HL-60/S4 treated with phorbol 12-myristate 13-acetate at 8.2 ng/mL for 4 days and 3 days (cell line): Measurements from ENCODE around the gene DENND5B.
"Not testable (repeated sequence)": the region's sequence is repeated elsewhere in the genome, so short reads cannot be mapped to it uniquely, and the experiment has no call there.

Experiments
- in situ Hi-C: fragments of 300-500 bp; cut with MboI; formaldehyde crosslinking; loops from 2 replicates; pipeline ENCODE4 v1.15.0; 2022; ENCODE audit warnings: low sequenced_read_pairs

The DENND5B gene

GRCh38 chr12:31390991-31391390 lies 199.9 kb downstream of the DENND5B start:
- in situ Hi-C loops: no loop called here

GRCh38 chr12:31388713-31389112 lies 202.2 kb downstream of the DENND5B start:
- in situ Hi-C loops: no loop called here

GRCh38 chr12:31387466-31387865 lies 203.5 kb downstream of the DENND5B start:
- in situ Hi-C loops: no loop called here

- in situ Hi-C loops: no loop called here
Measured at GRCh38 chr12:31387011-31387410, 203.9 kb downstream of the DENND5B start.

GRCh38 chr12:31386364-31386777 lies 204.6 kb downstream of the DENND5B start:
- in situ Hi-C loops: no loop called here

GRCh38 chr12:31377210-31377609 lies 213.7 kb downstream of the DENND5B start:
- in situ Hi-C loops: not testable (repeated sequence)

GRCh38 chr12:31375422-31375821 lies 215.5 kb downstream of the DENND5B start:
- in situ Hi-C loops: not testable (repeated sequence)

- in situ Hi-C loops: no loop called here
Measured at GRCh38 chr12:31371256-31371620, 219.7 kb downstream of the DENND5B start.

- in situ Hi-C loops: no loop called here
Measured at GRCh38 chr12:31370531-31371255, 220.2 kb downstream of the DENND5B start.

GRCh38 chr12:31369712-31370521 lies 221.0 kb downstream of the DENND5B start:
- in situ Hi-C loops: no loop called here

GRCh38 chr12:31368666-31369361 lies 222.1 kb downstream of the DENND5B start:
- in situ Hi-C loops: no loop called here

GRCh38 chr12:31366104-31366621 lies 224.8 kb downstream of the DENND5B start:
- in situ Hi-C loops: no loop called here

GRCh38 chr12:31363831-31364230 lies 227.1 kb downstream of the DENND5B start:
- in situ Hi-C loops: no loop called here

GRCh38 chr12:31363416-31363809 lies 227.5 kb downstream of the DENND5B start:
- in situ Hi-C loops: no loop called here

- in situ Hi-C loops: no loop called here
Measured at GRCh38 chr12:31362759-31363415, 228.0 kb downstream of the DENND5B start.

GRCh38 chr12:31362115-31362758 lies 228.7 kb downstream of the DENND5B start:
- in situ Hi-C loops: no loop called here

GRCh38 chr12:31361730-31362114 lies 229.2 kb downstream of the DENND5B start:
- in situ Hi-C loops: no loop called here

GRCh38 chr12:31355747-31356107 lies 235.2 kb downstream of the DENND5B start:
- in situ Hi-C loops: no loop called here

GRCh38 chr12:31353750-31354708 lies 236.9 kb downstream of the DENND5B start:
- in situ Hi-C loops: no loop called here
